Stimulated activated effector memory CD8-positive, alpha-beta T cell treated with anti-CD3 and anti-CD28 coated beads, Interleukin-12 subunit alpha, Interleukin-12 subunit beta, amount 100 ng/mL, for 72 hours (primary cell): ENCODE results near the gene EPB41.
"Not testable (repeated sequence)": the region's sequence is repeated elsewhere in the genome, so short reads cannot be mapped to it uniquely, and the experiment has no call there.

ENCODE experiments used
- ATAC-seq: fragments of 150-1000 bp; cut with Tn5 transposase; 2 replicates; pipeline ENCODE4 v1.10.0; 2021
- DNase-seq, 2 donors: peaks; one replicate each; pipeline ENCODE4 v3.0.0; 2021 to 2022; ENCODE audit warnings: low spot score in 2 of 2
- H3K27ac Mint-ChIP-seq: one replicate; pipeline ENCODE4 v1.8.0; 2022; ENCODE audit warnings: mild to moderate bottlenecking, mixed read lengths
- H3K36me3 Mint-ChIP-seq: one replicate; pipeline ENCODE4 v1.8.0; 2022; ENCODE audit warnings: mild to moderate bottlenecking, mixed read lengths
- H3K4me1 Mint-ChIP-seq: one replicate; pipeline ENCODE4 v1.8.0; 2022; ENCODE audit warnings: mixed read lengths
- H3K4me3 Mint-ChIP-seq: one replicate; pipeline ENCODE4 v1.8.0; 2022; ENCODE audit warnings: mild to moderate bottlenecking, mixed read lengths
- H3K9me3 Mint-ChIP-seq: one replicate; pipeline ENCODE4 v1.8.0; 2022; ENCODE audit warnings: mixed read lengths

The EPB41 gene

GRCh38 chr1:29148656-29149491 is 234.5 kb downstream of the EPB41 start:
- ATAC-seq (no peak), DNase-seq (no peak)
- H3K27ac Mint-ChIP-seq, result peak overlapping the region; percentile 67
- peaks cover 100% of the 10 kb centered on the region for H3K36me3 Mint-ChIP-seq
- no peak overlapping the region for H3K4me3 Mint-ChIP-seq
- no peaks in the 10 kb centered on the region for H3K9me3 Mint-ChIP-seq
- no peaks in the 10 kb centered on the region for H3K4me1 Mint-ChIP-seq

- not testable (repeated sequence) for ATAC-seq
These were observed 236.0 kb downstream of the EPB41 start for GRCh38 chr1:29150346-29150745.

DNA sequence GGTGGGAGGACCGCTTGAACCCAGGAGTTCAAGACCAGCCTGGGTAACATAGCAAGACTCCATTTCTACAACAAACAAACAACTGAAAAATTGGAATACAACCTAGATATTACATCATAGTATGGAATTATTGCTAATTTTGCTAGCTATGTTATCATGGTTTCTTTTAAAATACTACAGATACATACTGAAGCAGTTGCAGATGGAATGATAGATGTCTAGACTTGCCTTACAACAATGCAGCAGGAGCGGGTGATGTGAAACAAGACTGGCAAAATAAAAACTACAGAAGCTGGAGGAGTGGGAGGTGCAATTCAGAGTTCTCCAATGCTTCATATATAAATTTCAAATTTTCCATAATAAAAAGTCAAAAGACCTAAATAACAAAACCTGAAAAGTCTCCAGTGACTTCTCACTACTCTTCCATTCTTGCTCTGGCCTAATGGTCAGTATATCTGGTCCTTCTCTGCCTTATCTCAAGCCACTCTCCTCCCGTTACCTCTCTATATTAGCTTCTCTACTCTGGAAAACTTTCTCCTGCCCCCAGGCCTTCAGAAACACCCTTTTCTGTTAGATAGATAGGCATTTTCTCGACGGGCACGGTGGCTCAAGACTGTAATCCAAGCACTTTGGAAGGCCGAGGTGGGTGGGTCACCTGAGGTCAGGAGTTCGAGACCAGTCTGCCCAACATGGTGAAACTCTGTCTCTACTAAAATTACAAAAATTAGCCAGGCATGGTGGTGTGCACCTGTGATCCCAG is 237.9 kb downstream of the EPB41 start:
- no peak for DNase-seq
- Mint-ChIP-seq H3K4me1 (no peaks in the 10 kb centered on the region), H3K9me3 (no peaks in the 10 kb centered on the region), H3K36me3 (peaks cover 100% of the 10 kb centered on the region), H3K4me3 (no peak overlapping the region), H3K27ac (peak overlapping the region; percentile 27)
- ATAC-seq, result no peak

More at GRCh38 chr1:29150346-29150745, 236.0 kb downstream of the EPB41 start:
- not testable (repeated sequence) for H3K27ac Mint-ChIP-seq, H3K4me1 Mint-ChIP-seq, H3K4me3 Mint-ChIP-seq, H3K9me3 Mint-ChIP-seq, DNase-seq
- H3K36me3 Mint-ChIP-seq, result peaks cover 100% of the 10 kb centered on the region

- peaks cover 4% of the 10 kb centered on the region for H3K4me1 Mint-ChIP-seq
- peaks cover 100% of the 10 kb centered on the region for H3K36me3 Mint-ChIP-seq
- DNase-seq, result no peak
- no peak overlapping the region for H3K27ac Mint-ChIP-seq
- ATAC-seq, result no peak
- H3K4me3 Mint-ChIP-seq, result no peak overlapping the region
- H3K9me3 Mint-ChIP-seq, result no peaks in the 10 kb centered on the region
These were observed 242.3 kb downstream of the EPB41 start for GRCh38 chr1:29156543-29157268.

DNA sequence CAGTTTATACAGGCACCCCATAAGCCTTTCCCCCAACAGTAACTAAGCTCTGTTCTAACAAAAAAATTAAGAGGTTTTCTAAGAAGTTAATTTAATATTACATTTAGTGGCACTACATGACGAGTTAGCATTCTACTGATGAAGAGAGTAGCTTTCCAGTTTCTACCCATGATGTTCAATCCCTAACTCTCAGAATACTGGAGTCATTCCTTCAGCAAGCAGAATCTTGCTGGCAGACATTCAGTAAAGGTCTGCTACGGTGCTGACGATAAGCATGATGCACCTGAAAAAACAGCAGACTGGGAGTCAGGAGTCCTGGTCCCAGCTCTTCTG is 242.9 kb downstream of the EPB41 start:
- ATAC-seq, result no peak
- Mint-ChIP-seq H3K27ac (no peak overlapping the region), H3K9me3 (no peaks in the 10 kb centered on the region), H3K4me3 (no peak overlapping the region), H3K36me3 (peaks cover 100% of the 10 kb centered on the region), H3K4me1 (peaks cover 5% of the 10 kb centered on the region)
- no peak for DNase-seq

GRCh38 chr1:29159773-29160172 is 245.4 kb downstream of the EPB41 start:
- ATAC-seq (no peak), DNase-seq (no peak)
- Mint-ChIP-seq H3K4me3 (no peak overlapping the region), H3K4me1 (peaks cover 19% of the 10 kb centered on the region), H3K9me3 (no peaks in the 10 kb centered on the region), H3K27ac (no peak overlapping the region), H3K36me3 (peaks cover 100% of the 10 kb centered on the region)

- Mint-ChIP-seq H3K36me3 (peaks cover 100% of the 10 kb centered on the region), H3K4me1 (peaks cover 40% of the 10 kb centered on the region), H3K27ac (no peak overlapping the region), H3K9me3 (no peaks in the 10 kb centered on the region), H3K4me3 (no peak overlapping the region)
- no peak for DNase-seq
- ATAC-seq, result no peak
These were observed 247.7 kb downstream of the EPB41 start for GRCh38 chr1:29162025-29162424.

DNA sequence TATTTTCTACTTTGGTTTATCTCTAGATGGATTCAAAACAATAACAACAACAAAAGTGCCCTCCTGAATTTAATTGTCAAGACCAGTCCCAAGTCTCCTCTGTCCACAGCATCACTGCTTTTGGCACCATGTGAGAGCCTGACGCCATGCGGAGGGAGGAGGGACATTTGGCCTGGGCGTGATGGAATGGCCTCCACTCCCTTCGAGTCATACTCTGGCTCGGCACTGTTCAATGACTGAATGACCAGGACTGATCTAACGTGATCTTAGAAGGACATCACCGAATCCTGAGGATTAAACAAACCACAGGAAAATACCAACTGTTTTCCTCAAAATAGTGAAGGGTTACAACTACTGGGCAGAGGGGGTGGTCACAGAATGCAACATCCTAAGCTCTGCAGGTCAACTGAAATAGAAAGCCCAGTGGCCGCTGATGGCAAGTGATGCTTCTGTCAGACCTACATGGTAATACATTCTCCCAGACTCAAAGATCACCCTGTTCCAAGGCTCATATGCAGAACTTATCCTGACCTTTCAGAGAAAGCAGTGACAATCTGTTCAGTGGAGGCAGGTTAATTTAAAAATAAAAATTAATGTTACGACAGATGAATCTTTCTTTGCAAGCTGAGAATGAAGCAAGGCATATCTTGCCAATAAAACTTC is 248.2 kb downstream of the EPB41 start:
- Mint-ChIP-seq H3K27ac (no peak overlapping the region), H3K4me1 (peaks cover 45% of the 10 kb centered on the region), H3K36me3 (peaks cover 100% of the 10 kb centered on the region), H3K9me3 (no peaks in the 10 kb centered on the region), H3K4me3 (no peak overlapping the region)
- ATAC-seq, result no peak
- DNase-seq, result no peak

GRCh38 chr1:29164588-29164987 is 250.2 kb downstream of the EPB41 start:
- peak overlapping the region; percentile 56 for H3K27ac Mint-ChIP-seq
- H3K4me3 Mint-ChIP-seq, result no peak overlapping the region
- H3K4me1 Mint-ChIP-seq, result peaks cover 52% of the 10 kb centered on the region
- no peaks in the 10 kb centered on the region for H3K9me3 Mint-ChIP-seq
- ATAC-seq, result no peak
- no peak for DNase-seq
- H3K36me3 Mint-ChIP-seq, result peaks cover 100% of the 10 kb centered on the region

DNA sequence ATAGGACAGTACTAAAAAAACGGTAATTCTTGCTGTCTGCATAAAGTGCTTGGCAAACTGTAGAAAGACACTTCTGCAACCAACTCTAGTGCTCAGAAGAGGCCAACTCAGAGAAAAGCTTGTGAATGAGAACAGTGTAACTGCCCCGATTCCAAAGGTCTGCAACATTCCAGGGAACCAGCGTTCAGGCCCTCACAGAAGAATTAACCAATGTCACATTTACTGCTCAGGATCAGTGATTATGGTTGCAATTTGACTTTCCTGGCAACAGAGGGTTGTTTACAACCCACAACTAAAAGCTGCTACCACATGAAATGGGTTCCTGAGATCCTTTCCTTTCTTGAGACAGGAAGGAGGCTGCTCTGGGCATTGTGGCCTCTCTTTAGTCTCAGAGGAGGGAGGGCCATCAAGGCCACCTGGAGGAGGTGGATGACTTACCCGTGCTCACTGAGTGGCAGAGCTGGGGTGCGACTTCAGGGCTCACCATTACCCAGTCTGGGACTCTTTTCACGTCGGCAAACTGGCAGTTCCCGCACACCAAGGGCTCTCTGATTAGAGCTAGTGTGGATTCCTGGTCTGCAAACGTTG is 252.0 kb downstream of the EPB41 start:
- no peak for ATAC-seq
- peaks cover 100% of the 10 kb centered on the region for H3K36me3 Mint-ChIP-seq
- no peaks in the 10 kb centered on the region for H3K9me3 Mint-ChIP-seq
- peaks cover 67% of the 10 kb centered on the region for H3K4me1 Mint-ChIP-seq
- no peak for DNase-seq
- no peak overlapping the region for H3K4me3 Mint-ChIP-seq
- no peak overlapping the region for H3K27ac Mint-ChIP-seq

DNA sequence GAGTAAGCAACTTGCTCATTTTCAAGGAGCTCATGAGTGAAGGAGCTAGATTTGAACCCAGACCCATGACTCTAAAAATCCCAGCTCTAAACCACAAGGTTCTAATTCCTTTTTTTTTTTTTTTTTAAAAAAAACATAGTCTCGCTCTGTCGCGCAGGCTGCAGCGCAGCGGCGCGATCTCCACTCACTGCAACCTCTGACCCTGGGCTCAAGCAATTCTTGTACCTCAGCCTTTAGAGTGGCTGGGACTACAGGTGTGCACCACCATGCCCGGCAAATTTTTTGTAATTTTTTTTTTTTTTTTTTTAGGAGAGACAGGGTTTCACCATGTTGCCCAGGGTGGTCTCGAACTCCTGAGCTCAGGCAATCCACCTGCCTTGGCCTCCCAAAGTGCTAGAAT is 253.5 kb downstream of the EPB41 start:
- Mint-ChIP-seq H3K36me3 (peaks cover 100% of the 10 kb centered on the region), H3K4me1 (peaks cover 73% of the 10 kb centered on the region), H3K9me3 (no peaks in the 10 kb centered on the region), H3K27ac (no peak overlapping the region), H3K4me3 (no peak overlapping the region)
- DNase-seq, result no peak
- ATAC-seq, result no peak
